Stimulated activated CD8-positive, alpha-beta memory T cell treated with anti-CD3 and anti-CD28 coated beads, Interleukin-15, amount 100 ng/mL, for 4 hours (primary cell): ENCODE measurements around the gene PCDH9.

Experiments used
- DNase-seq, 2 donors: peaks; one replicate each; pipeline ENCODE4 v3.0.0-alpha.2; 2020; ENCODE audit warnings: low read depth in 2 of 2

PCDH9 gene

DNA sequence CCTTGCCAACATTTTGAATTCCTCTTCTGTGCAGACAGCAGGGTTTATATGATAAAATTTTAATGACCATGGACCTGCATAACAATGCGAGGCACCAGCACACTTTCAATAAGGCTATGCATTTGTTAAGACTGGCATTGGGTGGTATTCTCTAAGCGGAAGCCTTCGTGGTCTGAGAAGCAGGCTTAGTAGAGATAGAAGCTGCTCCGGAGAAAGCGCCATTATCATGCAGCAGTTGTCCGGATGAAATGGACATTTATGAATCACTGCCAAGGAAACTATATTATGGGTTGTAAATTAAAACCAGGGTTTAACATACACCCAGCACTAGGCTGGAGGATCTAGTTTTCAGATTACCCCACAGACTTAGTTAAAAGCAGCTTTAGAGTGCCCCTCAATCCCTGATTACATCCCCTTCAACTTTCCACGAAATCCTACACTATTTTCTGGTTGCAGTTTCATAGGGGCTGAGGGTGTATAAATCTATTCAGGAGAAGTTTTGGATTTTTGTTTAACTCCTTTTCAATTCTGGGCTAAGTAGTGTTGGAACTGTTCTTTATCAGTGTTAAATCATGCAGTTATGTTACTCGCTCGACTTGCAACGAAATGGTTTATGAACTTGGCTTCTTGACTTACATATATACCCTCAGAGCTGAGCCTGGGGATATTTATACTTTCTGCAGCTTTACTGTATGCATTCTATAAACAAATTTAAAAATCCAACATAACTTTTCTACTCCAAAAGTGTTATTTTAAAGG is 193.3 kb downstream of the PCDH9 start:
- no peak for DNase-seq

DNA sequence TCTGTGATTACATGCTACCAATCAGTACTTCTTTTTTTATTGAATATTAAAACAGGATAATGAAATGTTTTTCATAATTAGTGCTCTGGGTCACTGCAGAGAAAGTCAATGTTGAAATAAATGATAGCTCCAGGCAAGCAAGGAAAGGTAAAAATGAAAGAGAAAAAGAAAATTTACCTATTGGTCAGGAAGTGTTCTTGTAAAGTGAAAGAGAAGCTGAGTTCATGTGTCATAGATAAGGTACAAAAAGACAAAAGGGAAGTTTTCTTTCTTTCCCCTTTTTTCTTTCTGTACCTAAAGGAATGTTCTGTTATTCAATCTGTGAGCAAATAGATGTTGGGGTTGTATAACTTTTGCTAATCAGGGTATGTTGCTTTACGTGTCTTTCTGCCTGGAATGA is 197.0 kb downstream of the PCDH9 start:
- no peak for DNase-seq

DNA sequence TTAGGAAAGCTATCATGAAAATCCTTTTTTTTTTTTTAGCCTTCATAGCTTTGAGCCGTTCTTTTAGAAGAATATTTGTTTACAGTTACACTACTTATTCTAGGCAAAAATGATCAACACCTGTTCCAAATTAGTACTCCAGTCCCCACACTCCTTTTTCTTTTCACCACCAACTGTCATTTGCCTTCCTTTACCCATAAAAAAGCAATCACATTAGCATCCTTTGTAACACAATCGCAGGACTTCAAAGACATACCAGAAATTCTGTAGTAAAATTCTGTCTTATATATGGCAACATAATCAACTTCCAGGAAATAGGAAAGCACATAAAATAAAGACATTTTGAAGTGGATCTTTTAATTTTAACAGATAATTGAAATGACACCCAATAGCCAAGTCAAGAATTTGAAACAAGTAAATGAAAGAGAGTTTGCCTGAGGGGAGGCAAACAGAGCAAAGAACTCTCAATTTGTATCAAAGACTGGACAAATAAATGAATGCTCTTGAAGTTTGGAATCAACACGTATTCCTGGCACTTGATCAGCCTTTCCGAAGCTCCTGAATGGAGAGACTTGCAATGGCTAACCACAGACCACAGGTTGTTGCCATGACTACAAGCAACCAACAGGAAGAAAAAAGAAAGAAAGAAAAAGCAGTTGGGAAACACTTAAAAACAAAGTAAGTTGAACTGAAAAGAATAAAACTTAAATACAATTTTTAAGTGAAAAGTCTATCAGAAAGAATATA is 206.8 kb downstream of the PCDH9 start:
- no peak for DNase-seq

DNA sequence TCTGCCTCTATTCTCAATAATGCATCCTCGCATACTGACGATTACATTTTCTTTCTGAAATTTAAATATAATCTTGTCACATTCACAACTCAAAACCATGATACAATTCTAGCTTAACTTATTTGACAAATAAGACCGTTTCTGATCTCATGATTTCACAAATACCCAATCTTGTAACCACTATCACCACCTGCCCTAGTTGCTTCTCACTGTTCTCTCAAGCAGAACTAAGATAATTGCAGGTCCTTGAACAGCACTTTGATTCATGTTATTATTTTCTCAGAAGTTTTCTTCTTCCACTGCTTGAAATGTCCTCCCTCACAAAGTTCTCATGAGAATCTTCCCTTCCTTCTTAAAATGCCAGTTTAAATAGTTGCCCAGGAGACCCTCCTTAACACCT is 211.4 kb downstream of the PCDH9 start:
- DNase-seq: no peak

DNA sequence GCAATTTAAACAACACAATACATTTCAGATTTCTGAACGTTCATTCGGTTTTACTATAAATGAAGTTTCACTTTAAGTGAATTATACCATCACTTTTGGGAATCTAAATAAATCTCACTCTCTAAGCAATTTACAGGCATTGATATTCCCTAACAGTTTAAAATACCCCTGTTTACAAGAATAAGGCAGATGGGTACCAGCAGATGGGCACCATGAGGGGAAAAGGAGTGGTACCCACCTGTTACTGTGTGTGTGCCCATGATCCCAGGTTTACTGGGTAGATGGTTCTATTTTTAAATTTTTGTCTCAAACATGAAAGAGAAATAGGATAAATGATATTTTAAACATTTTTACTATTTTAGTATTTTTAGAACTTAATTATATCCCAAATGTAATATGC is 212.9 kb downstream of the PCDH9 start:
- DNase-seq: no peak

DNA sequence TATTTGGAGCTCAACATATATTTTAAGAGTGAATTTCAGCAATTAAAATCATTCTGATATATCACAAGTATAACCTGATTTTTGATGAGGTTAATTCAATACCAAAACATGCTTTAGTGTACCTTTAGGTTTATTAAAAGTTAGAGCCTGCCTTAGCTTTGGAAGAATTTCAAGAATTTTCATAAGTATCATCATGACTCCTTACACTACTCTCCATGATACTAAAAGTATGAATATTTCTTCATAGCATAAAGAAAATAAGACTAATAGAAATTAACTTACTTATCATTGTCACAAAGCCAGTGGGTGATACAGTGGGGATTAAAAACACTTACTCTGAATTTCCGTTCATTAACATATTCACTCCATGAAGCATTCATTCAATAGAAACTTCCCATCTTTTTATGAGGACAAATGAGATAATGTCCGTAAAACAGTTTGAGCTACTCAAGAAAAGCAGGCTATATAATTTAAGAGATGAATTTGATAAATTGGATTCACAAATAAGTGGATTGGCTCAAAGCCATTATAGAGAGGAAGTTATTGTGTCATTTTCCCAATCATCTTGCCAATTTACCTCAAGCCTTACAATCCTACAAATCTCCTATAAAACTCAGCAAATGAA is 214.0 kb downstream of the PCDH9 start:
- DNase-seq: no peak

DNA sequence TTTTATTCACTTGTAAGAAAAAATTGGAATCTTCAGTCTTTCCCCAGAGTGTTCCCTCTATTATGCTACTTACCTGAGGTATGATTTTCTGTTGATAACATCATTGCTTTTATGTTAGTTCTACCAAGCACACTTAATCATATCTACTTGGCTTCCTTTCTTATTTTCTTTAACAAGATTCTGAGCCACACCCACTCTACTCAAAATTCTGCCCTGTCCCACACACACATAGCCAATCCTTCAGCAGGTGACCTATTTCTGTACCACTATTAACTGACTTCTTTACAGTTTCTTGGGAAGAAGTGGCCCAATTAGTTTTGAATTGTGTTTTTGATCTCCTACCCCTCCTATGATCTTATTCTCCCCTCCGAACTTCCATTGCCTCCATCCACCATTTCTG is 215.7 kb downstream of the PCDH9 start:
- no peak for DNase-seq

DNA sequence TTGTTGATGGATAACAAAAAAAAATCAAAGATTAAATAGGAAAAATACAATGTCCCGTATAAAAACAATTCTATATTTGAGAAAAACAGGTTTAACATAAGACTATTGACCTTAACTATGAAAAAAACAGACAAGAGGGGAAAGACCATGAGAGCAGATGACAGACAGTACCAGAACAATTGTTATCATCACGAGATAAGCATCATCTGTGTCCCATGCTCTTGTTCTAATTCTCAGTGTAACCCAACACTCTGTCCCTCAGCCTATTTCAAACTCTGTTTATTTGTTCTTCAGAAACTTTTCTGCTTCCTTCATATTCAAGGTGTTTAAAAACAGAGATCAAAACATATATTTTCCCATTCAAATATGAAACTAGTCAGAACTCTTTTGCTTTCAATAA is 216.4 kb downstream of the PCDH9 start:
- DNase-seq: no peak

DNA sequence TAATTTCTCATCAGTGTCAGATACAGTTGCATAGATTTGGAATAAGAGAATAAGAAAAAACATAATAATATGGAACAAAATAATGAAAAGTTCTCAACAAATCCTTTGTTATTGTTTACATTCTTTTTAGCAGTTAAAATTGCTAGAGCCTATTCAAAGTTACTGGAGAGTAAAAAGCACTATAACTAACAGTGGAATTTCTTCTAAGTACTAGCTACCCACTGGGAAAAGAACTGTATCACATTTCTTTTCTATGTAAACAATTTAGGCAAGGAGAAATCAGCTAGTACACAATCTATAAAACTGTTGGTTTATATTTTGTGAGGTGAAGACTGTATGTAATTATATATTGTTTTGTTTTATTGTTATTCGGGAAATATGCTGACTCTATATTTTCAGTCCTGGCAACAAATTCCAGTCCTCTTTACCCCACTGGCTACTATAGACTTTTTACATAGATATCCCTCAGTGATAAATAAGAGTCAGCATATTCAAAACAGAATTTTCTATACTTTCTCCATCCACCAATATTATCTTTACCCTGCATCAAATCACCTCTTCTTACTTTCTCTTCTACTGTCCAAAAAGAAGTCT is 222.0 kb downstream of the PCDH9 start:
- DNase-seq: no peak

DNA sequence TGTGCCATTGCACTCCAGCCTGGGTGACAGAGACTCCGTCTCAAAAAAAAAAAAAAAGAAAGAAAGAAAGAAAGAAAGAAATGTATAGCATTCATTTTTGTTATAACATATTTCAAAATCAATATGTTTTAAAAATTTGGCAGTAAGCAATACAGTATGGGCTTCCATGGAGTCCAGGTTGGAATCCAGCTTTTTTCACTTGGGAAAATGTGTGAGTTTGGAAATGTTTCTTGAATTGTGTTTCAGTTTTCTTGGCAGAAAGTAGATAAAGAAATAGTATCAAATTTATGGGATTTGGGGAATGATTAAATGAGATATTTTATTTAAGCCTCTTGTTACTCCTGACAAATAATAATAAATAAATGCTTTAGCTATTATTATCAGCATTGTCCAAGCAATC is 225.6 kb downstream of the PCDH9 start:
- DNase-seq: no peak

DNA sequence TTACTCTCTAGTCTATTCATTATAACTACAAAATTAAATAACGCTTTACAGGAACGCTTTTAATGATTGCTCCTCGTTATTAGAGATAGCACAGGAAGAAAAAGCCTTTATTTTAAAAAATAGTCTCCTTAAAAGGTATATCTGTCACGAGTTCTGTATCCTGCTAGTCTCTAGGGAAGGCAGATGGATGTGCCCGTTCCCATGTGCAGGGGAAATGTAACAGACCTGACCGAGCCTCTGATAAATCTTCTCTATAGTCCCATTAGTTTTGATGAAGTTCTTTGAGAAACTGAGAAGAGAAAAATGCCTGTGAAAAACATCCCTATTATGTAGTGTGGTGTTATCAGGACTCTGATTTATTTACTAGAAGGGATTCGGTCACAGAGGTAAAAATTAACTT is 226.4 kb downstream of the PCDH9 start:
- DNase-seq: no peak

DNA sequence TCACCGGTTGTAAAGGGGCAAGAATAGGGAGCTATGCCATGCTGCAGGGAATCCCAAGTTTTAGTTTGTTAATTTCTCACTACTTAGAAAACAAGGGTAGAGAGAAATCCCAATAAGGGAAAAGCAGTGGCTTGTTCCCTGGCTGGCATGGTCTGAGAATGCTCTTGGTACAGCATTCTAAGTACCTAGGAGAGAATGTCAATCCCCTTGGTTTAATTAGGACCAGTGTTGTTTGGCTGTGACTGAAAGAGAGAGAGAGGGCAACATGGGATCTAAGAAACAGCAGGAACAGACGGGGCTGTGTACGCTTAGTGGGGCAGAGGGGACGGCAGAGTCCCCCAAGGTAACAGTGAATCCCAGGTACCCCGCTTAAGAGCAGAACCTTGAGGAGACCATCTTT is 228.8 kb downstream of the PCDH9 start:
- DNase-seq: no peak

DNA sequence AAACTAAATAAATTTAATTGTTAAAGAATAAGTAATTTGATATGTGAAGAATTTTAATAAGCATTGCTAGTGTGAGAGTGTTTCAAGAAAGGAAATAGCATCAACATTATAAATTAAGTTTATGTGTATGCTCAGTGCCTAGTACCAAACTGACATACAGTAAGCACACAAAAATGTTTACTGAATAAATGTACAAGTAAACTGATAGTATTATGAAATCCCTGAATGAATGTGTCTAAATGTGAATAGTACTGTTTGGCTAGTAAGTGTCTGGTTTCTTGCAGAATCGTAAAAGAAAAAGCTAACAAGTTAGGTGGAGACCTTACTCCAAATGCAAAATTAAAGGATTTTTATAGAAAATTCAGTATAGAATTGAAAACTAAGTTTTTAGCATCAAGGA is 233.6 kb downstream of the PCDH9 start:
- DNase-seq: no peak

DNA sequence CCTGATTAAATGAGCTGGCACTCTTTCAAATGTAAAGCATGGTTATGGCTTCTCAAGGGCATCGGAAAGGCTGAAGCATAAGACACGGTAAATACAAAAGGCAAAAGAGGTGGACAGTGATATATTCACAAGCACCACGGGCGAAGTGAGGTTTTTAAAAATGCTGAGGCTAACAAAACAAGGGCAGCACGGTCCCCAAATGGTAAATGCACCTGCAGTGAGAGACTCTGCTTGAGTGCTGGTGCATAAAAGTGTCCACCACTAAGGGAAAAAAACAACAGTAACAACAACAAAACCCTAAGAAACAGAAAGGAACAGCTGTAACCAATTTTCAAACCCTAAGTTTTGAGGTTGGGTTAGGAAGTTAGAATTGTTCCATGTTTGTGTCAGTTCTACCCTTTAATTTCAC is 234.9 kb downstream of the PCDH9 start:
- DNase-seq: no peak

DNA sequence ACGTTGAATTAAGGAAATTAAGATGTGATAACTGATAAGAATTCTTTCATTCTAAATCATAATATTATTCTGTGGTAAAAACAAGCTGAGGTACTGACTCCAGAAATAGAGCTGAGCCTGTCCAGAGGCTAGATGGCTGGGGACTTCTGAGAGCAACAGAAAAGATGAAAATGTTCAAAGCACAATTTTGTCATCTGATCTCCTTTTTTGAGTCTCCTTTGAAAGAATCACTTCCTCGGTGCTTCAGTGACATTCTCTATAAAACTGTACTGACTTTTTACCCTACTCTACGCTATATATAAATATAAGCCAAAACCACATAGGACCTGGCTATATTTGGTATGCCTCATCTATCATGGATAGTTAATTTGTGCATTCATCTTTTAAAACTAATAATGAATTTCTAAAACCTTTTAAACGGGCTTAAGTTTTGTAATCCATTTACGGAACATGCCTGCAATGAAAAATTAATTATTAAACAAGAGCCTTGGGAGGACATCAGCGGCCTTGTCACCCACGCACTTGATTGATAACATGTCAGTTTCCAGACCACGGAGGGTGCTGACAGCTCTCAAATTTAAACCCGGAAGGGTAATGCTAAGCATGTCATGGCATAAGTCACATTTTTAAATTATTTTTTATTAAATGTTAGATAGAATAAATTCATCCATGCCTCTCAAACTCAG is 235.5 kb downstream of the PCDH9 start:
- no peak for DNase-seq

DNA sequence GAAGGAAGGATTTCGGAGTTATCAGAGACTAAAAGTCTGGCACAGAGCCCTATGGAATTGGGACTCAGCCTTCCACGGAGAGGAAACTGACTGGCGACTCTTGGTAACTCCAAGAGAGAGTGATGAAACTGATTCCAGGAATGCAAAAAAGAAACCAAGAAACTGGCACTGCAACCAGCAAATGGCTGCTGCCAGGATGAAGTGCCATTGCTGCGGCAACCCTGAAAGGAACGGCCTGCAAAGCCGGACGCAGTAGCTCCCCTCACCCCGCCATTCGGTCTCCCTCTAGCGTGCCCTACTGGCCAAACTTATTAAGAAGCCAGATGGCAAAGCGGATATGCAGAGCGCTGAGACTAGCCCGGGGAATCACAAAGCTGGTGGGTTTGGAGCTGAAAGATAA is 236.0 kb downstream of the PCDH9 start:
- no peak for DNase-seq

DNA sequence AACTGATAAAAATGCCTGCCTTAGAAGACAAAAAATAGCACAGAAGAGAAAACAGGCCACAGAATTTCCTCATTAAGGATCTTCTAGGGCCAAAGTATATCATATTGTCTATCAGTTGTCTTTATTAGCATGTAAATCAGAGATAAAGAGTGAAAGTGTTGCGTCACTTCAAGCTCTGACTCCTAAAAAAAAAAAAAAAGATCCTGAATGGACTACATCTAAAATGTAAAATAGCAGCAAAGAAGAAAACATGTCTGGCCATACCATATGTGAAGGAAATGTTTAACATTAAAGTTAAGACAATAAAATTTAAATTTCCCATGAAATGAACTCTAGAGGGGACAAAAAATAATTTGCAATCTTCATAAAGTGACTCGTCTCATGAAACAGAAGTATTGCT is 237.4 kb downstream of the PCDH9 start:
- no peak for DNase-seq

DNA sequence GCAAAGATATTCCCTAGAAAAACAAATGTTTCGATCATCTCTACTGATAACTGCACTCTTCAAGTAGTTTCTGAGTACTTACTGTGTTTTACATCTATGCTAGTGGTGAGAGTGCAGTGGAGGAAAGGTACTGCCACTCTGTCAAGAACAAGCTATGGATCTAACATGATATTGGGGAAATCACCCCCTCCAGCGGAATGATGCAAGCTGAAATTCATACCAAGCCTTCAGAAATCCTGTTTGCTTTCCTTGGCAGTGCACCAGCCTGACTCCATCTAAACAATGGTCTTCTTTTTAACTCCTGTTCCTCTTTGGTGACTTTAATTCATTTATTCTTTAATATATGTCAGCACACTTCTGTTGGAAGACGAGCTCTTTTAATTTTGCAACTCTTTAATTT is 238.0 kb downstream of the PCDH9 start:
- no peak for DNase-seq

DNA sequence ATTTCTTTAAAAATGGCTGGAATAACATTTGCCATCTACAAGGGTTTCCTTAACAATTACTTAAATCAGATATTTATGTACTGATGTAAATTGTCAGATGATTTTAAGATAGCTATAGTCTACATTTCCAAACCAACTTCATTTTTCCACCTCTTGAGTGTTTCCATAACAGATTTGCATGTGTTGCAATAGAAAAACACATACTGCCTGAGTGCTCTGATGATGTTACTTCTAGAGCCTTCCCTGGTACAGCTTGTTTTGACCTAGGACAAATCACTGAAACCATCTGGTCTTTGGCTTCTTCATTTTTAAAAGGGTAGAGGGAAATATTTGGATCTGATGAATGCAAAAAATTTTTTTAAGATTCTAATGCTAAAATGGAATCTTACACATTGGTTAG is 245.9 kb downstream of the PCDH9 start:
- DNase-seq: no peak

DNA sequence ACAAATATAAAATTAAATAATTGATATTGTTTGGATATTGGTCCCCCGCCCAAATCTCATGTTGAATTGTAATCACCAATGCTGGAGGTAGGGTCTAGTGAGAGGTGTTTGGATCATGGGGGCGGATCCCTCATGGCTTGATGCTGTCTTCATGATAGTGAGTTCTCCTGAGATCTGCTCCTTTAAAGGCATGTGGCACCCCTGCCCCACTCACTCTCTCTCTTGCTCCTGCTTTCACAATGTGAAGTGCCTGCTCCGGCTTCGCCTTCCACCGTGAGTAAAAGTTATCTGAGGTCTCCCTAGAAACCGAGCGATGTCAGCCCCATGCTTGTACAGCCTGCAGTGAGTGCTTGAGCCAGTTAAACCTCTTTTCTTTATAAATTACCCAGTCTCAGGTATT is 248.2 kb downstream of the PCDH9 start:
- no peak for DNase-seq

DNA sequence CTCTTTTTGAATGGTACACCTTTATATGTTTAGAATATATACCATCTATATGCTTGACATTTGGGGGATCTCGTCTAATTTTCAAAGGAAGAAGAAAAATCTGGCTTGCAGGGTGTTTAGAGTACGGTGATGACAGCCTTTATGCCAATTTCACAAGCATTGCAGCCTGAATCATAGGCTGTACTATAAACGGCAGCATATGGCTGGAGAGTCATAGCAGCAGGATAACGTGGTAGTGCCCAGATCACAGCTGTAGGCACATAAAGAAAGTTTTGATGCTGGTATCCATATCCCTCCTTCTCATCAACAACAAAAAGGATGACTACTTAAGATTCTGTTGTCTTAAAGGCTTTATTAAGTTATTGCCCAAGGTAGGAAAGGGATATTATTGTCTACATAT is 253.0 kb downstream of the PCDH9 start:
- no peak for DNase-seq

DNA sequence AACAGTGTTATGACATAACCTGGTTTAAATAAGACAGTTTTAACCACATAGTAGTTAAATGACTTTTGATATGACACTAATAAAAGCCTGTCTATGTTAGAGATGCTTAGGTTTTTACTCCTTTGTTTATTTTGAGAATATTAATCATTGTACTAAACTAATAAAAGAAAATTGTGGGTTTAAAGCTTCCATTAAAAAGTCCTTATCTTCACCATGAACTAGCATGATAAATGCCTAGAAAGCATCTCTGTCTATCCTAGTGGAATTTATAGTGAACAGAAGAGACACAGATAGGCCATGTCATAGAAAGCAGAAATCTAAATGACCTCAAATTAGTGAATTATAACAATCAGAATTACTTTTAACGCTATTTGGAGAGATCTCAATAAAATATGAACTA is 255.2 kb downstream of the PCDH9 start:
- DNase-seq: no peak
